Right lung (tissue), 10 donors: ENCODE measurements around the gene KCTD1. TPM values are rescaled to one million over a fixed set of nuclear protein-coding genes. Genes with fewer than 3 reads are reported as not detected.

Source experiments
- DNase-seq, 2 donors: peaks; one replicate each; pipeline ENCODE4 v3.0.0-alpha.2; 2013
- long read RNA-seq, 8 donors: transcript quantifications; one replicate each; lab custom pipeline, GENCODE V29; 2026
- polyA plus RNA-seq, 5 donors: library from polyadenylated mRNA; unstranded; fragments of 120-200 nt; gene quantifications; one replicate each; pipeline versions ENCODE4 v1.2.1 to v1.2.3, GENCODE V29; 2013; ENCODE audit warnings: inconsistent platforms in 1 of 5, low replicate concordance in 1 of 5; ENCODE audit not compliant: insufficient read length in 5 of 5, insufficient read depth in 1 of 5

The KCTD1 gene
- 10 to 100 TPM; 15.8 to 19.3 (median 18.8) TPM for polyA plus RNA-seq
- long read RNA-seq, donor 1, partial matches to known transcripts, result 0 of 5 reads
- long read RNA-seq, donor 1, other reads (novel, unspliced or antisense), result 0 of 5 reads
- long read RNA-seq, donor 2, partial matches to known transcripts, result 0 of 3 reads
- long read RNA-seq, donor 2, other reads (novel, unspliced or antisense), result 0 of 3 reads
- long read RNA-seq, donor 3, partial matches to known transcripts, result 0 of 6 reads
- long read RNA-seq, donor 3, other reads (novel, unspliced or antisense), result 0 of 6 reads
- long read RNA-seq, donor 4, partial matches to known transcripts, result 0 of 2 reads
- long read RNA-seq, donor 4, other reads (novel, unspliced or antisense), result 0 of 2 reads
- long read RNA-seq, donor 5, partial matches to known transcripts, result 0 of 1 reads
- long read RNA-seq, donor 5, other reads (novel, unspliced or antisense), result 0 of 1 reads
- long read RNA-seq, donor 6, transcript KCTD1-208 (5 exons, 814 nt), result major isoform, 5 of 7 reads
- long read RNA-seq, donor 6, partial matches to known transcripts, result 0 of 7 reads
- long read RNA-seq, donor 6, other reads (novel, unspliced or antisense), result 0 of 7 reads
- long read RNA-seq, donor 7, partial matches to known transcripts, result 0 of 3 reads
- long read RNA-seq, donor 7, other reads (novel, unspliced or antisense), result 0 of 3 reads
- long read RNA-seq, donor 8, partial matches to known transcripts, result 0 of 2 reads
- long read RNA-seq, donor 8, other reads (novel, unspliced or antisense), result 0 of 2 reads

DNA sequence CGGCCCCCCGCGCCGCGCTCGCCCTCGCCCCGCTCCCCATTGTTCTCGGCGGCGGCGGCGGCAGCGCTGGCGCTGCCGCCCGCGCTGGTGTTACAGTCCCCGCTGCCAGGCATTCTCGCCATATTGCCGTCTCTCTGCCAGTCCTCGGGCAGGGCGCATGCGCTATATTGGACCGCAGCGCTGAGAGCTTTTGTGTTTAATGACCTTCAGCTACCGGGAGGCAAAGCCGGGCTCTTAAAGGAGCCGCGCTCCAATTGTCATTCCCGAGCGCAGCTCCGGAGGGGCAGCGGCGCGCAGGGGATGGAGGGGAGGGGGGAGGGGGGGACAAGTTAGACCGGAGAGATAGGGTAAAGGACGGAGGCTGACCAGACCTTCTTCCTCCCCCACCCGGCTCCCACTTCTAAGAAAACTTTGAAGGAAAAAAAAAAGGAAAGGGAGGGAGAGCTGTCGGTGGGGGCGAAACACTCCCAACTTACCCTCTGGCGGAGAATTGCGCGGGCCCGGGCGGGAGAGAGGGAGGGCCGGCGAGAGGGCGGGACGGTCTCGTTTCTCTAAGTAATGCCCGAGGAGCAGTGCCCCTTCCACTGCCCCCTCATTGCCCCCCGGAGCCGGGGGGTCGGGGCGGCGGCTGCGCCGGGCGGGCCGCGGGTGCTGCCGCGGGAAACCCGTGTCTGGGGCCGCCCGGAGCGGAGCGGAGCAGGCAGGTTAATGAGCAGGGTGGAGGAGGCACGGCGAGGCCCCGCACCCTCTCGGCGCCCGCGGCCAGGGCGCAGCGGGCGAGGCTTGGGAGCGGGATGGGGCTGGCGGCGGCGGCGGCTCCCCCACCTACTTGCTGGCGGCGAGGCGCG is at the start of gene KCTD1:
Gene KCTD1 (minus strand): TSS at position 139 of the 848 bp plus-strand sequence. CDS start 17 bp downstream, at position 122.
- DNase-seq, result peak; percentile 77 to 78

DNA sequence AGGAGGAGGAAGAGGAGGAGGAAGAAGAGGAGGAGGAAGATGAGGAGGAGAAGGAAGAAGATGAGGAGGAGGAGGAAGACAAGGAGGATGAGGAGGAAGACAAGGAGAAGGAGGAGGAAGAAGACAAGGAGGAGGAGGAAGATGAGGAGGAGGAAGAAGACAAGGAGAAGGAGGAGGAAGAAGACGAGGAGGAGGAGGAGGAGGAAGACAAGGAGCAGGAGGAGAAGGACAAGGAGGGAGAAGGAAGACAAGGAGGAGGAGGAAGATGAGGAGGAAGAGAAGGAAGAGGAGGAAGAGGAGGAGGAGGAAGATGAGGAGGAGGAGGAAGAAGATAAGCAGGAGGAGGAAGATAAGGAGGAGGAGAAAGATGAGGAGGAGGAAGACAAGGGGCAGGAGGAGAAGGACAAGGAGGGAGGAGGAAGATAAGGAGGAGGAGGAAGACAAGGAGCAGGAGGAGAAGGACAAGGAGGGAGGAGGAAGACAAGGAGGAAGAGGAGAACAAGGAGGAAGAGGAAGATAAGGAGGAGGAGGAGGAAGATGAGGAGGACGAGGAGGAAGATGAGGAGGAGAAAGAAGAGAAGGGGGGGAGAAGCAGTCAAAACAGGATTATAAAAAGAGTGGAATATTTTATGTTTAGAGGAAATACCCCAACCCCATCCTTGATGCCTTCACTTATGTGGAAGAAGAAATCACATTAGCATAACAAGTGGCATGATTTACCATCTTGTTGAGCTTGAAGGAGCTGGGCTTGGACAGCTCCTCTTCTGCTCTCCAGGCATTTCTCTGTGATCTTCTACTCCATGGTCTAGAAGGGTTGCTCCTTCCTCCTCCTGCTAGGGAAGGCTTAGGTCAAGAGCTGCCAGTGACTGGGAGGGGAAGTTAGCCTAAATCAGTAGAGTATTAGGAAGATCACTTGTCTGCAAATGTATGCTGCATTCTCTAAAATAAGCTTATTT is 45.3 kb upstream of the KCTD1 start:
- no peak for DNase-seq

DNA sequence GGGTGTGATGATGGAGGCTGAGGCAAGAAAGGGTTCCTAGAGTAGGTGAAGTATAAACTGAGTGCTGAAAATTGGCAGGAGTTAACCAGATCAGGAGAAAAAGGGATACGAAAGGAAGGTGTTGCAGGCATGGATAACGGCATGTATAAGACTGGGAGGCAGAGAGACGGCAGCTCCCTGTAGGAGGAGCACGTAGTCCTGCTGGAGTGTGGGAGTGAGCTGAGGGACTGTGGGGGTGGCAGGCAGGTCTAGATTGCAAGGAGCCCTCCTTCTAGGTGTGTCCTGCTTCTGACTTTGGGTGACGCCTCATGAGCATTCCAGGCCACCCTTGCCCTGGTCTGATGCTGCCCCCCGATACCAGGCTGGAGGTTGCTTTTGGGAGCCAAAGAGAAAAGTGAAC is 36.4 kb upstream of the KCTD1 start:
- DNase-seq, result no peak

DNA sequence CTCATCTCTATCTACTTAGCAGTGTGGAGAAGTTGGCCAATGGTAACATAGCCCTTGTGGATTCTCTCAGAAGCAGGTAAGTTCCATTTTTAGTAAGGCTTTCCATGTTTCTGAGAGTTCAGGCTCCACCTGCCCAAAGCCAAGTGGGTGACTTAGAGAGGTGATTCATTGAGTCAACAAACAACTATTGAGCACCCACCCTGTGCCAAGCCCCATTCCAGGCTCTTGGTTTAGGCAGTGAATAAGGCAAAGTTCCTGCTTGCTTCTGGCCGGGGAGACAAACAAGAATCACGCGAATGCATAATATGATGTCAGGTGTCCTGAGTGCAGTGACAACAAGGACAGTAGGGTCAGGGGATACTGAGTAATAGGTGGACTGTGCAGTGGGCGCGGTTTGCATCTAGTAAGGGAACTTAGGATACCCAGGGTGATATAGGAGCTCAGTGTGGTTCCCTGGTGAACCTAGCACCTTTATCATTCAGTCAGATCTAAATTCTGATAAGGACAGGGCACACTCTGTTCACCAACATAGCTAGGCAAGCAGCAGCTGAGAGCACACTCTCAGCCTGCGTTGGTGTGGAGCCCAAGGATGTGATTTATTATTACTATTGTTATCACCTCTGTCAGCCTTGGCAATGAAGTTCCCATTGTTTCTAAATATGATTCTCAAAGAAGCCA is 31.7 kb upstream of the KCTD1 start:
- no peak for DNase-seq

DNA sequence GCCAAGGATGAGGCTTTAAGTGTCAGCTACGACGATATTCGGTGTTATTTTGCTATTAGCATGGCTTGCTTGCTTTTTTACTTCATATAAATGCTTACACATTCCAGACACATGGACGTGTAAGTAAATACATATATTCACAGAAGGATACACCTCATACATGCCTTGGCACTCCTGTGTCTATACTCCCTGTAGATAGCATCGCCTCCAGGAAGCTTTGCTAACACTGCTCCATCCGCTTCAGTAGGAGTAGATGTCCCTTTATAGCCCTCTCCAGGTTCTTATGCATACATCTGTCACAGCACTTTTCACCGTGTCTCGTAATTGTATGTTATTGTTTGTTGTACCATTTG is 27.5 kb upstream of the KCTD1 start:
- no peak for DNase-seq

DNA sequence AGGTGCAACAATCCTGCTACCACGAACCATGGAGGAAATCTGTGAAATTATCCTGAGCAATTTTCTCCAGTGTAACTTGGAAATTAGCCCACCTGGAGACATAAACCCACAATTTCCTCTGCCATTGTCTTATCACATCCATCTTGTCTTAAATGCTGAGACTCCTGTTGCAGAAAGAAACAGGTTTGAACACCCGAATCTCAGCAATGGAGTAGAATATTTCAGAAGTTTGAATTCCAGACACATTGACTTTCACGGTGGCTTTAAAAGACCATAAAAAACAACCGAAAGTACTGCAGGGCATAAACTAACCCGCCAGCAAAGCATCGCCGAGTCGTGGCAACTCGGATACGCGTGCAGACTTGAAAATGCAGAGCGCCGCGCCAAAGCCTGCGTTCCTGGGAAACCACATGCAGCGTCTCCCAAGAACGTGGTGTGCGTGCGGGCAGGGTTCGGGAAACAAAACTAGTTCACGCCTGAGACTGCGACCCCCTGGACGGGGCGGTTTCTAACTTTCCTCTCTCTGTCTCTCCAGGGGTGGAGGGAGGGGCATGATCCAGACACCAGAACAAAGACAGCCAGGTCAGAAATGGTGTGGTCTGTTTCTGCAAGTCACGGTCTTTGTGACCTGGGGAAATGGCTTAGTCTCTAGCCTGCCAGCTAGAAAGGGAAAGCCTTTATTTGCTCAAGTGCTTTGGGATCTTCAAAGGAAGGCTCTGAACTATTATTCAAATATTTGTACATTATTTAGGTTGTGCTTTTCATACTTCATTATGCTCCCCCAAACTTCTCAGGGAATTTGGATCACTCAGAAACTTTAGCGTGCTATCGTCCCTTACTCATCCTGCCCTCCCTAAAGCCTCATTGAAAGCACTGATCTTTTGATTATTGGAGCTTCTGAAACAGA is 26.9 kb upstream of the KCTD1 start:
- DNase-seq, result peak; percentile 45

DNA sequence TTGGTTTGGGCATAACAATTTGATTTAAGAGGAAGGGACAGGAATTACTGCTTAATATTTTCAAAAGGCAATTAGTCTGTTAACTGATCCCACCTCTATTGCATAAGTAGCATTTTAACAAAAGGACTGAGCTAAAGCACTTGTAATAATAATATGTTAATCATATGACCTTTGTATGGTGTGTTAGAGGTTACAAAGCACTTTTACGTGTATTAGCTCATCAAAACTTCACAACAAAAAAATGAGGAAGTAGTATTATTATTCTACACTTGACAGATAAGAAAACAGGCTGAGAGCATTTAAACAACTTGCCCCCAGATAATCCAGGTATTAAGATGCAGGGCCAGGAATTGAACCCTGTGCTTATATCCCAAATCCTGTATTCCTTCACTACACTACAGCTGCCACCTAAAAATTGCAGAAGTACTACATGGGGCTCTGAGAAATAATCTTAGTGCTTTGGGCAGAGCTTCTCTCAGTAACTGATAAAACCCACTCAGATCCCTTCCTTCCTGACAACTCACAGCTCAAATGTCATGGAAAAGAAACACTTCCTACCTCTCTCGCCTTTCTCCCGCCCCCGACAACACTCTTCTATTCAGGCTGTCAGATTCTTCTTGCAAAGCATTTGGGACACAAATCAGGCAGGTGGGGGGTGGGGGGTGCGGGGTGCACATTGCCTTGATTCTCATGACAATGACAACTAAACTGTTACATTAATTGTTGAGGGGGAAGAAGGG is 20.7 kb upstream of the KCTD1 start:
- no peak for DNase-seq

DNA sequence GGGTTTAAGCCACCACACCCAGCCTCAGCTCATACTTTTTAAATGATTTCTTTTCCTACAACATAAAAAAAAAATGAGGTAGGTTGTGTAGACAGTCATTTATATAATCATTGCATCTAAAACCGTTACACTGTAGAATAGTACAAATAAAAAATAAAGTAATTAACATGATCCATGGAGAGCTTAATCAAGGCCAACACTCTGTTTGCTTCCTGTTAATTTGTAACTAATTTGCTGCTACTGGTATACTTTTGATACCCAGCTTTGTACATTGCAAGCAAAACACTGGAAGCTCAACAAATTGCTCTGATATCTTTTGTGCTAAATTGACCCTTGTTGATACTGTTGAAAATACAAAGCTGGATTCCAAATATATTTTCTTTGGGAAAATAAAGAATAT is 20.2 kb upstream of the KCTD1 start:
- no peak for DNase-seq

DNA sequence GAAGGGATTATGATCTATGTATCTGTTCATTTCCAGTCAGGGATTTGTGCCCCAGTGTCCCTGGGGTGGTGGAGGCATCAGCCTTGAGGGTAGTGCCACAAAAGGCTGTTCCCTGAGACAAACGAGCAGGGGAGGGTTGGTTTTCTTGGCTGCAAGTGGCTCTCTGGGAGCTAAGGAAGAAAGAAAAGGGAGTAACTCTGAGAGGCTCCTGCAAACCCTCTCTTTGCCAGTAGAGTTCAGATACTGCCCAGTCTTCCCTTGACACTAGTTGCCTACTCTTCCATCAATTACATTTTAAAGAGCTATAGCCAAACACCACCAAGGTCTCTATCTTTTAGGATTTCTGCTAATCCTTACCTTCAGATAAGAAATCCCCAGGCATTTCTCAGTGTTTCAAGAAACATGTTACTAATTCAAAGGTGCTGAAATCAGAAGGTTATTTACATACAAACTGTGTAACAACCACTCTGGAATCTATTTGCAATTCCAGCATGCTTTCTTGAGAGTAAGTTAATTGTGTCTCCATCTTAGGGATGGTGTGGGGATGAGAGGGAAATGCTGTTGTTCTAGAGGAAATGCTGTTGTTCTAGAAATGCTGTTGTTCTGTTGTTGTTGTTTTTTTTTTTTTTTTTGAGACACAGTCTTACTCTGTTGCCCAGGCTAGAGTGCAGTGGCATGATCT is 18.7 kb upstream of the KCTD1 start:
- DNase-seq, result no peak

DNA sequence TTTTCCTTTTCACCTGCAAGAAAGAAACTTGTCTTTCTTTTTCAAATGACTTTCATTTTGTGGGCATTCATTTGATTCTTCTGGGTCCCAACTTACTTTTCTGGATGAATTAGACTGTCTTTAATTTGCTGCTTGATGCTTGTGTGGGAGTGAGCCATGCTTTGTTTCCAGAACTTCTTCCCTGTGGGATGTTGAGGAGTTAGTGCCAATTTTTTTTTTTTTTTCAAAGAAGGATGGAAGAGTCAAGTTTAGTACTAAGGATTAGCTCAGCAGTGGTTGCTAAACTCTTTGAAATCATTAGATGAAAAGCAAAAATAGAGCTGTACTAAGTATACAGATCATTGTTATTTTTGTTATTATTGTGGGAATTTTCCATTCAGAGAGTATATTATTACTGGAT is 17.2 kb upstream of the KCTD1 start:
- DNase-seq, result no peak

DNA sequence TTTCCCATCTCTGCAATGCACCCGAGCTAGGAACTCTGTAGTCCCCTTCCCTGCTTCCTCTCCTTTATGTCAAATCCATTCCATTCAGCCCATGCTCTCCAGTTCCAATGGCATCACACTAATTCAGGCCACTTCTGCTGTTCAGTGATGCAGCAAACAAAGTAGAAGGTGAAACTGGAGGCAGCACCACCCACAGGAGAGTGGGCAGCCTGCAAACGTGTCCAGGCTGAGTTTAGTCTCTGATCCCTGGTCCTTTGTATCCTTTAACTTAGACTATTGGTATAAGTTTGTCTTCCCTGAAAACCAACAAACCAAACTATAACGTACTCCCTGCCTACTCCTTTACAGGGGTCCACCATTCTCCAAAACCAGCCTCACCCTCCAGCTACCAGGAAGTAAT is 14.7 kb upstream of the KCTD1 start:
- no peak for DNase-seq

DNA sequence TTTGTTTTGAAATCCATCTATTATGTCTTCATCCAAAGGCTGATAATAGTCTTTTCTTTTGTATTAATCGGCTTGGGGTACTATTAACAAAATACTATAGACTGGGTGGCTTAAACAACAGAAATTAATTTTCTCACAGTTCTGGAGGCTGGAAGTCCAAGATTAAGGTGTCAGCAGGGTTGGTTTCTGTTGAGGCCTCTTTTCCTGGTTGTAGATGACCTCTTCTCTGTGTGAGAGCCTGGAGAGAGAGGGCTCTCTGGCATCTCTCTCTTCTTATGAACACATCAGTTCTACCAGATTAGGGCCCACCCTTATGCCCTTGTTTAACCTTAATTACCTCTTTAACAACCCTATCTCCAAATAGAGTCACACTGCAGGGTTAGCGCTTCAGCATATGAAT is 14.2 kb upstream of the KCTD1 start:
- DNase-seq, result no peak

DNA sequence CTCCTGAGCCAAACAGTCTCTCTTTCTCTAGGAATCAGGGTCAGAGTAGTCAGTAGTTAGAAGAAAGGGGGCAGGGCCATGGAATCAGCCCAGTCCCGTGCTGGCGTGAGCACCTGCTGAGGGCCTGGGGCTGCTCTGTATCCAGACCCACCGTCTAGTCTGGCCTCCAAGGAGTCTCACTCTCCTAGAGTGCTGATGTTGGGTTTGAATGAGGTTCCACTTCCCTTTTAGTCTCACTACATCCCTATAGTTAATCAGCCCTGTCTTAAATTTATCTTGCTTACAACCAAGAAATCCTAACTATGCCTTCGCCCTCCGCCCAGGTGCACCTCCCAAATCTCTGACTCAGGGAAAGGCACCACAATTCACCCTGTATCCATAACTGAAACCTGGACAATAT is 13.4 kb upstream of the KCTD1 start:
- DNase-seq, result no peak

DNA sequence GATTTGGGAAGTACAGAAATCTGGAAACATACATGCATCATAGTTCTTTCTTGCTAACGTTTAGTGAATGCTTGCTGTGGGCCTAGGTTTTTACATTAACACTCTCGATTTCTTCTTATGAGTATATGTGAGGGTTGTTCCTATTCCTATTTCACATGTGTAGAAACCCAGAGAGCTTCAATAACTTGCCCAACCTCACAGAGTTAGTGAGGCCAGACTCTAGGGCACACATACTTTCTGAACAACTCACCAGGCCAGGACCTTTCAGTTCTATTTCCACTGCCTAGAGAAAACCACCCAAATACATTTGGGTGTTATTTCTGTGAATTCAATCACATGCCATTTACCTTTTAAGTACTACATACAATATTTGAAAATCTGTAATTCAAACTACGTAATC is 8.2 kb upstream of the KCTD1 start:
- DNase-seq, result no peak

DNA sequence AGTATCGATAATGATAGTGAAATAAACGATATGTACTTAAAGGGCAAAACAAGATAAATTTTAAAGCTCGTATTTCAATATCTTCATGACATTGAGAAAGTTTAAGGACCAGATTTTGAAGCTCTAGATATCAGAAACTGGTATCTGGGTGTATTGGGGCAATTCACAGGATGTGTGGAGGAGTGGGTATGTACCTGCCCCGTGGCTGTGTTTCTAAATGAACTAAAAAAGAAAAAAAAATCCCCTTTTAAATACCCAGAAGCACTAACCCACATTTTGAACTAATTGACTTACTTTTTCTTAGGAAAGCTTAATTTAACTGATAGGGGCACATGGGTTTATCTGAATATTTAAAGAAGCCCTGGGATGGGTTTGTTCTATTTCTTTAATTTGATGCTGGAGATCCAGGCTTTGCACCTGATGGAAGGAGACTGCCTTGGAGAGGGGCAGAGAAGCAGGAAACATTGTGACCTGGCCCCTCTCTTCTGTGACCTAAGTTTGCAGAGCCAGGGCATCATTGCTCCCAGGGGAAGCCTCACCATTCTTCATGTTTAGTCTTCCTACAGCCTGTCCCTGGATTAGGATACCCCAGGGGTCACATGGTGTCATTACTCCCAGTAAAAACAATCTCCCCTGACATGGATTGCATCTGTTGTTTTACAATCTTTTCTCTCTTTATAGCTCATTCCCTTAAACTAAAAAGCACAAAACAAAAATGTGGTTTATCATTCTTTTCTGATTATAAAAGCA is 7.6 kb upstream of the KCTD1 start:
- DNase-seq, result no peak

DNA sequence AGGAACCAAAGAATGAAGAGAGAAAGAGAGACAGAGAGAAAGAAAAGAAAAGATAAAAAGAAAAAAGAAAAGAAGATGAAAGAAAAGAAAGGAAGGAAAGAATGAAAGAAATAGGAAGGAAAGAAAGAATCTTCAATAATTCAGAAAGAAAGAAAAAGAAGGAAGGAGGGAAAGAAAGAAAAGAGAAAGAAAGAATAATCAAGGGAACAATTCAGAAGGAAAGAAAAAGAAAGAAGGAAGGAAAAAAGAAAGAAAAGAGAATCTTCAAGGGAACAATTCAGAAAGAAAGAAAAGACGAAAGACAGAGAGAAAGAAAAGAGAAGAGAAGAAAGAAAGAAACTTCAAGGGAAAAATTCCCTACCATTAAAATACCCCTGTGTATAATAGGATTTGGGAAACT is 5.6 kb upstream of the KCTD1 start:
- no peak for DNase-seq

DNA sequence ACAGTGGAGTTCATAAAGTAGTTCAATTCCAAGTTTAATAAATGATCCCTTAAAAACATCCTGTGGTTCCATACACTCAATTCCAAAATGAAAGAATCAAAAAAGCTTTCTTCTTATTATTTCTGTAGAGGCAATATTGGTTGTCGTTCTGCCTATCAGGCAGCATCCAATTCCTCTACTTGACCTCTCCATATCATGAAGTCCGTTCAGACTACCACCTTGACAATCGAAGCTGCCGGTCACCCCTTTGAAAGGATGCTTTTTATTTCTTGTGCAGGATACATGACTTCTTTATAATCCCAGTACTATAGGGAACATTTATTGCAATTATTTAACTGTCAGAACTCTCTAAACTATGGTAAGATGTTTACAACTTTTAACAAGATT is 3.3 kb upstream of the KCTD1 start:
- DNase-seq, result no peak
